ENCODE measurements around the gene RBPJL. TPM values are rescaled to one million over a fixed set of nuclear protein-coding genes. Genes with fewer than 3 reads are reported as not detected.

RBPJL gene
- total RNA-seq, 1 experiment from 2014 or later: not detected

DNA sequence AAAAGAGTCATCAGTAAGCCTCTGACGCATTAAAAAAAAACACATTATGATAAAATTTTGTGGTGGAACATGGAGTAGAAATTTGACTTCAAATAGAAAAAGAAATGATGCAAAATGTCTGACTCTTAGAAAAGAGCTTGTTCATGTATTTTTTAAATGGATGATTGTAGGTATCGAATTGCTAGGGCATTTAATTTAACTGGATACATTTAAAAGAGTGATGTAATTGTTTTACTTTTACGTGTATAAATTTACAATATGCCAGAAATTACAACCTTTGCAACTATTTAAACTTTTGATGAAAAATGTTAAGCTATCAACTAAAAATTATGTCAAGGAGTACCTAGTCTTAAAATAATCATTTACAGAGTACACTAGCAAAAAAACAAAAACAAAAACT lies 46.1 kb downstream of the RBPJL start:
- CTCF ChIA-PET: interaction anchor here (0.7 kb wide), 1 partner anchor 9 kb away, joined by 3 read pairs; no protein-coding TSS in a partner anchor
- H3K9me3 ChIP-seq (ENCODE audit: low read depth, low read length, poor library complexity, severe bottlenecking): no peaks in the 10 kb centered on the region
- H3K4me3 ChIP-seq (ENCODE audit: low read depth, low read length, poor library complexity, severe bottlenecking): no peak overlapping the region
- intact Hi-C loops (cut with micrococcal nuclease; ENCODE audit: unreplicated experiment): no loop called here
- peaks cover 8% of the 10 kb centered on the region for H3K4me1 ChIP-seq (ENCODE audit: insufficient read depth, low read length, poor library complexity, severe bottlenecking)
- TF ChIP-seq EZH2 (IDR thresholded peaks at IDR 0.05; ENCODE audit: borderline replicate concordance, low read depth, low read length, poor library complexity, severe bottlenecking) (no peak), CTCF (conservative IDR thresholded peaks at IDR 0.05; ENCODE audit: low read depth, low read length) (no peak)
- H3K36me3 ChIP-seq (ENCODE audit: insufficient read depth, low read length, poor library complexity, severe bottlenecking): no peaks in the 10 kb centered on the region
- DNase-seq (ENCODE audit: low spot score): no peak
- POLR2A ChIA-PET (ENCODE audit: low non-redundant PET): no interaction called here
- H3K27ac ChIP-seq (ENCODE audit: low read depth, low read length, poor library complexity, severe bottlenecking): no peak overlapping the region
- no TSS peak for BruUV-seq (replicated peaks)
- no peaks in the 10 kb centered on the region for H3K27me3 ChIP-seq (replicated peaks; ENCODE audit: insufficient read depth, low read depth, low read length, poor library complexity)

DNA sequence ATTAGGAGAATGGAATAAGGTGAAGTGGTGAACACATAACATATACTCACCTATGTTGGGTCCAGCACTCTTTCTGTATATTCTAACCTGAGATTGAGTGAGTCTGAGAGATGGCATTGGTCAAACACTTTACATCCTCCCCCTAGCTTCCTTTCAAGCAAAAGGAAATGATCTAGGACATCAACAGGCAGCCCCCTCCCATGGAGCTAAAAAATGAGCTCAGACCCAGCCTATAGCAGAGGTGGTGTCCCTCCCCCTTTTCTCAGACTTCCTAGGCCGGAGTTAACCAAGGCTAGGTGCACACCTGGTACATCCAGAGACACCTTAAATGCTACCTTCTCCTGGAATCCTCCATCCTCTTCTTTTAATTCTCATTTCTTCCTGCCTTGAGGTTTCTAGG lies 47.1 kb downstream of the RBPJL start:
- TF ChIP-seq CTCF (conservative IDR thresholded peaks at IDR 0.05; ENCODE audit: low read depth, low read length) (no peak), EZH2 (IDR thresholded peaks at IDR 0.05; ENCODE audit: borderline replicate concordance, low read depth, low read length, poor library complexity, severe bottlenecking) (no peak)
- Histone ChIP-seq H3K4me1 (ENCODE audit: insufficient read depth, low read length, poor library complexity, severe bottlenecking) (peaks cover 10% of the 10 kb centered on the region), H3K4me3 (ENCODE audit: low read depth, low read length, poor library complexity, severe bottlenecking) (no peak overlapping the region), H3K27ac (ENCODE audit: low read depth, low read length, poor library complexity, severe bottlenecking) (no peak overlapping the region), H3K27me3 (replicated peaks; ENCODE audit: insufficient read depth, low read depth, low read length, poor library complexity) (no peaks in the 10 kb centered on the region), H3K9me3 (ENCODE audit: low read depth, low read length, poor library complexity, severe bottlenecking) (no peaks in the 10 kb centered on the region), H3K36me3 (ENCODE audit: insufficient read depth, low read length, poor library complexity, severe bottlenecking) (no peaks in the 10 kb centered on the region)
- no TSS peak for BruUV-seq (replicated peaks)
- CTCF ChIA-PET: no interaction called here
- POLR2A ChIA-PET (ENCODE audit: low non-redundant PET): no interaction called here
- intact Hi-C loops (cut with micrococcal nuclease; ENCODE audit: unreplicated experiment): no loop called here
- no peak for DNase-seq (ENCODE audit: low spot score)

GRCh38 chr20:45354423-45355208 lies 48.0 kb downstream of the RBPJL start:
- Histone ChIP-seq H3K9me3 (ENCODE audit: low read depth, low read length, poor library complexity, severe bottlenecking) (no peaks in the 10 kb centered on the region), H3K27ac (ENCODE audit: low read depth, low read length, poor library complexity, severe bottlenecking) (no peak overlapping the region), H3K4me3 (ENCODE audit: low read depth, low read length, poor library complexity, severe bottlenecking) (no peak overlapping the region), H3K36me3 (ENCODE audit: insufficient read depth, low read length, poor library complexity, severe bottlenecking) (no peaks in the 10 kb centered on the region), H3K27me3 (replicated peaks; ENCODE audit: insufficient read depth, low read depth, low read length, poor library complexity) (no peaks in the 10 kb centered on the region), H3K4me1 (ENCODE audit: insufficient read depth, low read length, poor library complexity, severe bottlenecking) (peaks cover 6% of the 10 kb centered on the region)
- intact Hi-C loops (cut with micrococcal nuclease; ENCODE audit: unreplicated experiment): no loop called here
- ChIA-PET CTCF (no interaction called here), POLR2A (ENCODE audit: low non-redundant PET) (interaction anchor here (0.9 kb wide), 1 partner anchor 51 kb away, joined by 6 read pairs; no protein-coding TSS in a partner anchor)
- DNase-seq (ENCODE audit: low spot score): no peak
- TF ChIP-seq EZH2 (IDR thresholded peaks at IDR 0.05; ENCODE audit: borderline replicate concordance, low read depth, low read length, poor library complexity, severe bottlenecking) (no peak), CTCF (conservative IDR thresholded peaks at IDR 0.05; ENCODE audit: low read depth, low read length) (no peak)
- no TSS peak for BruUV-seq (replicated peaks)

All from A673 (cell line).